WTC11 (cell line): Measurements from ENCODE around the gene MTERF4. TPM values are rescaled to one million over a fixed set of nuclear protein-coding genes. Genes with fewer than 3 reads are reported as not detected.

Experiments
- ATAC-seq: fragments of 200-7000 bp; cut with Tn5 transposase; 2 replicates; pipeline ENCODE4 v1.10.0; 2021; ENCODE audit warnings: mild to moderate bottlenecking, moderate library complexity
- CTCF ChIA-PET: fragments of 300-600 bp; sonication (Branson Sonifier 250); formaldehyde crosslinking; loops from one replicate; lab custom pipeline; 2021; ENCODE audit warnings: antibody characterized with exemption; lab: Charles Lee
- POLR2A ChIA-PET: fragments of 350-600 bp; sonication (Branson Sonifier 250); formaldehyde crosslinking; loops from one replicate; lab custom pipeline; 2021; ENCODE audit warnings: antibody characterized with exemption; lab: Charles Lee
- DNase-seq: peaks from one replicate; pipeline ENCODE4 v3.0.0; 2021; ENCODE audit warnings: low spot score
- H3K27ac Mint-ChIP-seq: 2 replicates; pipeline ENCODE4 v1.8.0; 2021; ENCODE audit warnings: mixed read lengths
- H3K27me3 Mint-ChIP-seq: 2 replicates; pipeline ENCODE4 v1.8.0; 2021; ENCODE audit warnings: low read depth, mild to moderate bottlenecking, moderate library complexity, mixed read lengths
- H3K36me3 Mint-ChIP-seq: 2 replicates; pipeline ENCODE4 v1.8.0; 2021; ENCODE audit warnings: mixed read lengths
- H3K4me1 Mint-ChIP-seq: 2 replicates; pipeline ENCODE4 v1.8.0; 2022; ENCODE audit warnings: mixed read lengths
- H3K4me3 Mint-ChIP-seq: 2 replicates; pipeline ENCODE4 v1.8.0; 2021; ENCODE audit warnings: mild to moderate bottlenecking, moderate library complexity, mixed read lengths
- H3K9me3 Mint-ChIP-seq: 2 replicates; pipeline ENCODE4 v1.8.0; 2021; ENCODE audit warnings: mixed read lengths
- ATF2 ChIP-seq: sonication (generic); formaldehyde crosslinking; IDR thresholded peaks from 2 replicates; pipeline ENCODE4 v1.8.1; 2022; ENCODE audit warnings: low read depth, missing genetic modification reagents, borderline replicate concordance
- E2F5 ChIP-seq: sonication (generic); formaldehyde crosslinking; IDR thresholded peaks from 2 replicates; pipeline ENCODE4 v1.8.1; 2022; ENCODE audit warnings: mild to moderate bottlenecking, moderate library complexity, missing genetic modification reagents
- GRHL2 ChIP-seq: fragments of 250-450 bp; sonication (Bioruptor Pico); IDR thresholded peaks from 2 replicates; pipeline ENCODE4 v1.8.0; 2022; ENCODE audit warnings: mild to moderate bottlenecking, moderate library complexity; ENCODE audit not compliant: insufficient replicate concordance, severe bottlenecking
- MAX ChIP-seq: sonication (generic); formaldehyde crosslinking; IDR thresholded peaks from 2 replicates; pipeline ENCODE4 v1.8.0; 2022; ENCODE audit warnings: mild to moderate bottlenecking, missing genetic modification reagents
- MLX ChIP-seq: sonication (generic); formaldehyde crosslinking; IDR thresholded peaks from 2 replicates; pipeline ENCODE4 v1.8.1; 2023; ENCODE audit warnings: mild to moderate bottlenecking, missing genetic modification reagents, moderate library complexity
- MYBL2 ChIP-seq: sonication (generic); formaldehyde crosslinking; IDR thresholded peaks from 2 replicates; pipeline ENCODE4 v1.8.1; 2023; ENCODE audit warnings: mild to moderate bottlenecking, moderate library complexity, missing genetic modification reagents
- NFATC4 ChIP-seq: fragments of 250-450 bp; sonication (Bioruptor Pico); IDR thresholded peaks from 2 replicates; pipeline ENCODE4 v1.9.0; 2021; ENCODE audit warnings: mild to moderate bottlenecking
- PRRX2 ChIP-seq: fragments of 250-450 bp; sonication (Bioruptor Pico); IDR thresholded peaks from 2 replicates; pipeline ENCODE4 v1.8.0; 2021; ENCODE audit warnings: mild to moderate bottlenecking
- TCF7 ChIP-seq: sonication (generic); formaldehyde crosslinking; IDR thresholded peaks from 2 replicates; pipeline ENCODE4 v1.8.0; 2022; ENCODE audit warnings: mild to moderate bottlenecking, low read depth, missing genetic modification reagents, moderate library complexity
- USF1 ChIP-seq: sonication (generic); formaldehyde crosslinking; IDR thresholded peaks from 2 replicates; pipeline ENCODE4 v1.8.0; 2022; ENCODE audit warnings: mild to moderate bottlenecking, missing genetic modification reagents
- ZNF219 ChIP-seq: sonication (generic); formaldehyde crosslinking; IDR thresholded peaks from 2 replicates; pipeline ENCODE4 v1.8.0; 2023; ENCODE audit warnings: missing genetic modification reagents, mild to moderate bottlenecking, borderline replicate concordance
- ZNF232 ChIP-seq: sonication (generic); formaldehyde crosslinking; IDR thresholded peaks from 2 replicates; pipeline ENCODE4 v1.8.0; 2022; ENCODE audit warnings: mild to moderate bottlenecking, missing genetic modification reagents
- ZNF281 ChIP-seq: sonication (generic); formaldehyde crosslinking; IDR thresholded peaks from 2 replicates; pipeline ENCODE4 v1.8.0; 2023; ENCODE audit warnings: mild to moderate bottlenecking, missing genetic modification reagents
- ZNF317 ChIP-seq: sonication (generic); formaldehyde crosslinking; IDR thresholded peaks from 2 replicates; pipeline ENCODE4 v1.8.1; 2023; ENCODE audit warnings: low read depth, mild to moderate bottlenecking, moderate library complexity, missing genetic modification reagents, borderline replicate concordance
- ZNF416 ChIP-seq: fragments of 250-450 bp; sonication (Bioruptor Pico); IDR thresholded peaks from 2 replicates; pipeline ENCODE4 v1.9.0; 2021; ENCODE audit warnings: mild to moderate bottlenecking, inconsistent platforms
- ZNF425 ChIP-seq: fragments of 250-450 bp; sonication (Bioruptor Pico); conservative IDR thresholded peaks from 2 replicates; pipeline ENCODE4 v1.9.0; 2021; ENCODE audit warnings: mild to moderate bottlenecking
- total RNA-seq: library from RNA; stranded (reverse); gene quantifications from 3 replicates; pipeline ENCODE4 v1.2.3, GENCODE V29; 2021

MTERF4 gene
- total RNA-seq, 1 experiment from 2014 or later, result 23.3 TPM

GRCh38 chr2:241071677-241072111 is 30.4 kb downstream of the MTERF4 start:
- ChIA-PET CTCF (interaction anchor here (1.2 to 1.8 kb wide), 2 partner anchors 88 to 220 kb away, joined by 3 to 5 read pairs; no protein-coding TSS in a partner anchor), POLR2A (no interaction called here)
- TF ChIP-seq ZNF425 (no peak), PRRX2 (no peak)
- no peak overlapping the region for H3K27ac Mint-ChIP-seq
- ATAC-seq, result no peak
- no peaks in the 10 kb centered on the region for H3K27me3 Mint-ChIP-seq
- no peaks in the 10 kb centered on the region for H3K9me3 Mint-ChIP-seq
- H3K36me3 Mint-ChIP-seq, result no peaks in the 10 kb centered on the region
- H3K4me1 Mint-ChIP-seq, result no peaks in the 10 kb centered on the region
- no peak for DNase-seq
- no peak overlapping the region for H3K4me3 Mint-ChIP-seq

- DNase-seq (no peak), ATAC-seq (no peak)
- no peaks in the 10 kb centered on the region for H3K9me3 Mint-ChIP-seq
- CTCF ChIA-PET, result interaction anchor here (1.8 kb wide), 1 partner anchor 220 kb away, joined by 5 read pairs; no protein-coding TSS in a partner anchor
- TF ChIP-seq ZNF416 (CRISPR knock-in tag) (no peak), ZNF317 (CRISPR knock-in tag) (no peak), ZNF219 (CRISPR knock-in tag) (no peak)
- H3K27me3 Mint-ChIP-seq, result no peaks in the 10 kb centered on the region
- no peak overlapping the region for H3K4me3 Mint-ChIP-seq
- no peaks in the 10 kb centered on the region for H3K4me1 Mint-ChIP-seq
- no peak overlapping the region; the same call in 1 of the 2 replicates for H3K27ac Mint-ChIP-seq
- no peaks in the 10 kb centered on the region for H3K36me3 Mint-ChIP-seq
- POLR2A ChIA-PET, result no interaction called here
Observed at GRCh38 chr2:241070811-241071676, 31.0 kb downstream of the MTERF4 start.

GRCh38 chr2:241070361-241070760 is 31.7 kb downstream of the MTERF4 start:
- H3K4me1 Mint-ChIP-seq, result no peaks in the 10 kb centered on the region
- no peak overlapping the region for H3K4me3 Mint-ChIP-seq
- CTCF ChIA-PET, result interaction anchor here (0.9 to 1.8 kb wide), 2 partner anchors 8 to 219 kb away, joined by 4 to 5 read pairs; no protein-coding TSS in a partner anchor
- no peaks in the 10 kb centered on the region for H3K27me3 Mint-ChIP-seq
- DNase-seq, result no peak
- no peak for ATAC-seq
- H3K36me3 Mint-ChIP-seq, result no peaks in the 10 kb centered on the region
- H3K27ac Mint-ChIP-seq, result no peak overlapping the region; the same call in 1 of the 2 replicates
- POLR2A ChIA-PET, result no interaction called here
- H3K9me3 Mint-ChIP-seq, result no peaks in the 10 kb centered on the region
- TF ChIP-seq E2F5 (CRISPR knock-in tag) (no peak), MAX (CRISPR knock-in tag) (no peak), PRRX2 (no peak), ZNF281 (CRISPR knock-in tag) (no peak), MLX (no peak), NFATC4 (CRISPR knock-in tag) (no peak), ZNF232 (no peak), GRHL2 (CRISPR knock-in tag) (no peak), TCF7 (CRISPR knock-in tag) (no peak), MYBL2 (CRISPR knock-in tag) (no peak), USF1 (CRISPR knock-in tag) (no peak), ATF2 (CRISPR knock-in tag) (no peak), ZNF416 (CRISPR knock-in tag) (no peak), ZNF317 (CRISPR knock-in tag) (no peak)
